IMR-90 (cell line): Measurements from ENCODE around the gene UNC13C. TPM values are rescaled to one million over a fixed set of nuclear protein-coding genes. Genes with fewer than 3 reads are reported as not detected.

Experiments
- ATAC-seq: fragments of 200-7000 bp; cut with Tn5 transposase; 2 replicates; pipeline ENCODE4 v1.9.1; 2020; ENCODE audit warnings: low read depth, mild to moderate bottlenecking, moderate library complexity
- BruUV-seq: library from RNA; stranded (reverse); fragments of 400-500 nt; replicated peaks from 2 replicates; lab custom pipeline; 2021; lab: Mats Ljungman, UMichigan
- CTCF ChIA-PET: fragments of 300-600 bp; formaldehyde crosslinking; extraction: SDS; loops from one replicate; lab custom pipeline; 2021; ENCODE audit warnings: antibody characterized with exemption; lab: Yijun Ruan, JAX
- POLR2A ChIA-PET: fragments of 300-600 bp; sonication (Branson Sonifier 250); formaldehyde crosslinking; loops from one replicate; lab custom pipeline; 2022; ENCODE audit warnings: antibody characterized with exemption; ENCODE audit not compliant: unreplicated experiment; lab: Charles Lee
- DNase-seq: peaks from one replicate; pipeline ENCODE4 v3.0.0; 2013
- H2AFZ ChIP-seq: replicated peaks from 2 replicates; pipeline ENCODE3; 2013; ENCODE audit warnings: low read length, mild to moderate bottlenecking; ENCODE audit not compliant: poor library complexity
- H2AK5ac ChIP-seq: 2 replicates; pipeline ENCODE4 v1.6.1; 2013; ENCODE audit warnings: low read depth, low read length, inconsistent platforms
- H2AK9ac ChIP-seq: replicated peaks from 2 replicates; pipeline ENCODE3; 2013; ENCODE audit warnings: mild to moderate bottlenecking, low read depth, low read length, moderate library complexity; ENCODE audit not compliant: poor library complexity
- H2BK120ac ChIP-seq: 2 replicates; pipeline ENCODE4 v1.6.1; 2013; ENCODE audit warnings: low read depth, low read length, inconsistent platforms
- H2BK15ac ChIP-seq: 3 replicates; pipeline ENCODE4 v1.6.1; 2013; ENCODE audit warnings: low read depth, low read length, inconsistent platforms
- H2BK20ac ChIP-seq: 2 replicates; pipeline ENCODE4 v1.6.1; 2013; ENCODE audit warnings: low read depth, mild to moderate bottlenecking, inconsistent platforms, low read length, moderate library complexity
- H2BK5ac ChIP-seq: 2 replicates; pipeline ENCODE4 v1.6.1; 2013; ENCODE audit warnings: mild to moderate bottlenecking, low read depth, low read length, inconsistent platforms; ENCODE audit not compliant: poor library complexity, severe bottlenecking
- H3K14ac ChIP-seq: replicated peaks from 2 replicates; pipeline ENCODE4 v1.6.1; 2013; ENCODE audit warnings: low read depth, low read length, inconsistent platforms
- H3K18ac ChIP-seq: 2 replicates; pipeline ENCODE4 v1.6.1; 2013; ENCODE audit warnings: low read depth, low read length, control low read depth
- H3K23ac ChIP-seq: 2 replicates; pipeline ENCODE4 v1.6.1; 2013; ENCODE audit warnings: low read depth, low read length, inconsistent platforms
- H3K27ac ChIP-seq: 2 replicates; pipeline ENCODE4 v1.5.1; 2013; ENCODE audit warnings: mild to moderate bottlenecking, control low read depth, low read length; ENCODE audit not compliant: insufficient read depth
- H3K27me3 ChIP-seq: 2 replicates; pipeline ENCODE4 v1.6.1; 2013; ENCODE audit warnings: low read length; ENCODE audit not compliant: control insufficient read depth, insufficient read depth
- H3K36me3 ChIP-seq: 2 replicates; pipeline ENCODE4 v1.6.1; 2013; ENCODE audit warnings: low read length, mixed read lengths; ENCODE audit not compliant: control insufficient read depth, insufficient read depth
- H3K4ac ChIP-seq: 2 replicates; pipeline ENCODE4 v1.6.1; 2013; ENCODE audit warnings: low read depth, low read length, inconsistent platforms
- H3K4me1 ChIP-seq: 2 replicates; pipeline ENCODE4 v1.6.1; 2013; ENCODE audit warnings: low read length, mixed read lengths; ENCODE audit not compliant: control insufficient read depth, insufficient read depth
- H3K4me2 ChIP-seq: 2 replicates; pipeline ENCODE4 v1.6.1; 2013; ENCODE audit warnings: low read depth, mild to moderate bottlenecking, control low read depth, low read length, moderate library complexity
- H3K4me3 ChIP-seq: 2 replicates; pipeline ENCODE4 v1.5.1; 2013; ENCODE audit warnings: low read depth, mild to moderate bottlenecking, control low read depth, low read length, moderate library complexity; ENCODE audit not compliant: insufficient read depth
- H3K56ac ChIP-seq: 2 replicates; pipeline ENCODE4 v1.6.1; 2013; ENCODE audit warnings: low read length, inconsistent platforms; ENCODE audit not compliant: insufficient read depth; ENCODE audit errors: extremely low read depth
- H3K79me1 ChIP-seq, 2 experiments: 2 replicates each; pipeline ENCODE4 v1.6.1; 2013; ENCODE audit warnings: low read length in 2 of 2, inconsistent platforms in 1 of 2, low read depth in 1 of 2
- H3K9ac ChIP-seq: 2 replicates; pipeline ENCODE4 v1.6.1; 2013; ENCODE audit warnings: low read depth, low read length, control low read depth
- H3K9me1 ChIP-seq: 2 replicates; pipeline ENCODE4 v1.6.1; 2013; ENCODE audit warnings: low read length, inconsistent platforms; ENCODE audit not compliant: insufficient read depth
- H3K9me3 ChIP-seq: 2 replicates; pipeline ENCODE4 v1.6.1; 2013; ENCODE audit warnings: low read length; ENCODE audit not compliant: control insufficient read depth, insufficient read depth
- H4K20me1 ChIP-seq: 2 replicates; pipeline ENCODE4 v1.6.1; 2013; ENCODE audit warnings: low read length, inconsistent platforms; ENCODE audit not compliant: insufficient read depth
- H4K5ac ChIP-seq: 2 replicates; pipeline ENCODE4 v1.6.1; 2013; ENCODE audit warnings: mild to moderate bottlenecking, low read depth, low read length, control low read depth
- H4K8ac ChIP-seq, 2 experiments: 2 replicates each; pipeline ENCODE4 v1.6.1; 2013; ENCODE audit warnings: low read depth in 2 of 2, low read length in 2 of 2, control low read depth in 1 of 2, inconsistent platforms in 1 of 2
- H4K91ac ChIP-seq: 2 replicates; pipeline ENCODE4 v1.6.1; 2013; ENCODE audit warnings: low read depth, low read length, inconsistent platforms; ENCODE audit not compliant: insufficient read depth
- SMC3 ChIP-seq: fragments of 150-350 bp; IDR thresholded peaks from 2 replicates; pipeline ENCODE4 v1.6.1; 2016; ENCODE audit warnings: low read depth, mild to moderate bottlenecking, antibody characterized with exemption, low read length, moderate library complexity
- WGBS, 2 experiments: methylation state at CpG; one replicate each; pipeline versions ENCODE4 v1.1.5 to v1.1.7; 2013; ENCODE audit warnings: missing lambda C conversion rate in 2 of 2; ENCODE audit not compliant: insufficient read length in 1 of 2; ENCODE audit errors: extremely low coverage in 2 of 2; 5-methylcytosine and 5-hydroxymethylcytosine counted together
- dilution Hi-C: fragments of 300-500 bp; cut with HindIII; formaldehyde crosslinking; loops from one replicate; pipeline ENCODE4 v1.14.3; 2018; ENCODE audit warnings: low sequenced_read_pairs; ENCODE audit not compliant: unreplicated experiment
- in situ Hi-C: fragments of 300-500 bp; cut with MboI; formaldehyde crosslinking; loops from 3 replicates; pipeline ENCODE4 v1.14.3; 2019; ENCODE audit warnings: low sequenced_read_pairs, inconsistent platforms, mixed read lengths
- intact Hi-C: fragments of 100-400 bp; cut with micrococcal nuclease; formaldehyde crosslinking; loops from 2 replicates; pipeline ENCODE4 v1.10.0; 2022
- polyA plus RNA-seq, 3 experiments: library from polyadenylated mRNA; depleted of rRNA; stranded (reverse); fragments of >200 nt; gene quantifications; 2 replicates each; pipeline ENCODE4 v1.2.3, GENCODE V29; 2012; ENCODE audit warnings: low replicate concordance in 1 of 3
- total RNA-seq: library from RNA; depleted of rRNA; stranded (reverse); fragments of >200 nt; gene quantifications from 2 replicates; pipeline ENCODE4 v1.2.3, GENCODE V29; 2012

Gene UNC13C
- total and polyA plus RNA-seq, 2 of the 4 experiments (the other 2 are of a cell fraction) = not detected

GRCh38 chr15:54212635-54213034 is 234.4 kb downstream of the UNC13C start:
- no peak overlapping the region for H4K5ac ChIP-seq
- no peak overlapping the region for H4K91ac ChIP-seq
- no peak overlapping the region for H3K9ac ChIP-seq
- intact Hi-C loops = no loop called here
- H3K18ac ChIP-seq = no peak overlapping the region
- H2AFZ ChIP-seq = no peak overlapping the region
- no peak overlapping the region for H2AK5ac ChIP-seq
- no peaks in the 10 kb centered on the region for H4K20me1 ChIP-seq
- POLR2A ChIA-PET = no interaction called here
- H3K4me2 ChIP-seq = no peak overlapping the region
- no peak overlapping the region for H3K23ac ChIP-seq
- CTCF ChIA-PET = no interaction called here
- dilution Hi-C loops = no loop called here
- H3K27me3 ChIP-seq = no peaks in the 10 kb centered on the region
- no peaks in the 10 kb centered on the region for H3K4me1 ChIP-seq
- H2BK15ac ChIP-seq = no peak overlapping the region
- H3K36me3 ChIP-seq = no peaks in the 10 kb centered on the region
- in situ Hi-C loops = no loop called here
- no peak overlapping the region for H2BK120ac ChIP-seq
- H3K9me3 ChIP-seq = peaks cover 5% of the 10 kb centered on the region; the same call in 1 of the 2 replicates
- H2BK5ac ChIP-seq = no peak overlapping the region
- H3K14ac ChIP-seq = no peak overlapping the region
- no peak for TF ChIP-seq SMC3
- H2BK20ac ChIP-seq = no peak overlapping the region
- BruUV-seq = no TSS peak
- no peak overlapping the region for H3K4me3 ChIP-seq
- DNase-seq (no peak), ATAC-seq (no peak)
- H3K4ac ChIP-seq = no peak overlapping the region
- WGBS, 2 experiments = no CpG with 5 or more reads among the region's 2 CpGs
- H3K56ac ChIP-seq = no peak overlapping the region
- no peaks in the 10 kb centered on the region for H3K79me1 ChIP-seq
- no peak overlapping the region for H4K8ac ChIP-seq
- H3K9me1 ChIP-seq = no peaks in the 10 kb centered on the region
- H2AK9ac ChIP-seq = no peak overlapping the region
- H3K27ac ChIP-seq = no peak overlapping the region
